GM12892 (cell line): Measurements from ENCODE around the gene IL12RB1.

Source experiments
- DNase-seq: peaks from one replicate; pipeline ENCODE4 v3.0.0; 2011; ENCODE audit not compliant: insufficient read length
- FAIRE-seq: peaks from 2 replicates; lab custom pipeline; 2011; peaks lifted over from hg19 to GRCh38; lab: Jason Lieb, UNC
- POLR2A ChIP-seq: IDR thresholded peaks from 2 replicates; pipeline ENCODE4 v1.6.1; 2011; ENCODE audit warnings: low read depth, low read length, control low read depth
- POLR2AphosphoS5 ChIP-seq: IDR thresholded peaks from 2 replicates; pipeline ENCODE4 v1.6.1; 2011; ENCODE audit warnings: low read depth, low read length, control low read depth
- TAF1 ChIP-seq: IDR thresholded peaks from 2 replicates; pipeline ENCODE4 v1.6.1; 2011; ENCODE audit warnings: low read depth, mild to moderate bottlenecking, control low read depth, low read length, borderline replicate concordance

The IL12RB1 gene

DNA sequence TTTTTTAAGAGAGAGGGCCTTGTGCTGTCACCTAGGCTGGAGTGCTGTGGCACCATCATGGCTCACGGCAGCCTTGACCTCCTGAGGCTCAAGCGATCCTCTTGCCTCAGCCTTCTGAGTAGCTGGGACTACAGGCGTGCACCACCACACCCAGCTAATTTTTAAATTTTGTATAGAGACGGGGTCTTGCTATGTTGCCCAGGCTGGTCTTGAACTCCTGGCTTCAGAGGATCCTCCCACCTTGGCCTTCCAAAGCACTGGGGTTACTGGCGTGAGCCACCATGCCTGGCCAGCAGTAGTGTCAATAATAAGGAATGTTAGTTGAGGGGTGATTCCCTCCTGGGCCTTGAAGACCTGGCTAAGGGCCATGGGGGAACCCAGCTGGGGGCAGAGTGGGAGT is 34.4 kb upstream of the IL12RB1 start:
- no peak for DNase-seq
- FAIRE-seq = no peak
- TF ChIP-seq TAF1 (no peak), POLR2A (no peak), POLR2AphosphoS5 (no peak)

DNA sequence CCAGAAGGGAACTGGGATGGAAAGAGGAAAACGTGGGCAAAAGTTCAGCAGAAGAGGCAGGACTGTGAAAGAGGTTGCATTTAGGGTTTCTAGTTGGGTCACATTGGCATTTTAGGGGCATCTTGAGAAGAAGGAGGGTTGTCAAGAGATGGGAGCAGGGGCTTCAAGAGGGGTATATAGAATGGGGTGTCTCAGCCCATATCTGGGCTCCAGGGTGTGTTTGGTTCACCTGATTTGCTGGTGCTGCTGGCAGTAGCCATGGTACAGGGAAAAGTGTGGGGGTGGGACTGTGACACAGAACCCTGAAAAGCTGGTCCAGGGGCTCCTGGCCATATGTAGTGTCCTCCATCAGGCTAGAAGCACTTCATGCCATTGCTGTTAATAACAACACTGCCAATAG is 33.4 kb upstream of the IL12RB1 start:
- DNase-seq (no peak), FAIRE-seq (no peak)
- TF ChIP-seq POLR2A (no peak), POLR2AphosphoS5 (no peak)

DNA sequence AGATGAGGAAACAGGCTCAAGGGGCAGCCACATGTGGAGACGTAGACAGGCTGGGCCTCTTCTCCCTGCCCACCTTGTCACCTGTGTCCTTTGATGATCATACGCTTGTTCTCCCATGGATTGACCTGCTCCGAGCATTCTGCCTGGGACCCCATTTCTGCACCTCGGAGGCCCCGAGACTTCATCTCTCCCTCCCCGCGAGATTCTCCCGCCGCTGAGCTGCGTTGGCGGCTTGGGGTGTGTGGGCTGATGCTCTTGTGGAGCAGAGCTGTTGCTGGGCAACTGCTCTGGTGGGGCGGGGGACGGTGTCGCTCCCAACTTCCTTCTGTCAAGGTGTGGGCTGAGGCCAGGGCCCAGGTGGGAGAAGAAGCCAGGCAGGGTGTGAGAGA is 33.0 kb upstream of the IL12RB1 start:
- DNase-seq (no peak), FAIRE-seq (no peak)
- no peak for TF ChIP-seq POLR2A
- no peak for TF ChIP-seq TAF1
- no peak for TF ChIP-seq POLR2AphosphoS5

DNA sequence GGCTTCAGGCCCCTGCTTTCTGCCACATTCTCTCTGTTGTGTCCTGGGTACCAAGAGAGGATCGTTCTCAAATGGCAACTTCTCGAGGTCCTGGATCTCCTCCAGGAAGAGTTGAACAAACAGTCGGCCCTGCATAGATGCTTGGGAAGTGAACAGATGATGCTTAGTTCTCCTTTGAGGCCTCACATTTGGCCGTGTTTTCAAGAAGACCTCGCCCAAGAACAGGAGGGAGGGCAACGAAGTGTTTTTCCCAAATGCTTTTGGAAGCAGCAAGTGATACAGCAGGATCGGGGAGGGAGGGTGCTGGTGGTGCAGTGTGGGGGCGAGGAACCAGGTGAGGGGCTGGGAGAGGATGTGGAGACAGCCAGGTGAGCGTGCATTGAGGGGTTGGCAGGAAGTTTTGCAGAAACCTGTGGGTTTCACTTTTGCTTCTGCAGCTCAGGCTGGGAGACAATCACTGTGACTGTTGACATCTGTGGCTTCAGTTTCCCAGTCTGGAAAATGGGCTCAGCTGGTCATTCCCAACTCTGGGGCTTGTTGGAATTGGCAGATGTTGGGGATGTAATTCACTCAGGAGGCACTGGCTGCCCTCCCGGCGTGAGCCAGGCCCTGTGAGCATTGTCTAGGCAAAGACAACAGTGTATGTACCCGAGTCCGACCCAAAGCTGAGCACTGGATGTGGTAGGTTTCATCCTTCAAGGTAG is 32.4 kb upstream of the IL12RB1 start:
- DNase-seq = no peak
- peak; percentile 92 for FAIRE-seq
- TF ChIP-seq POLR2AphosphoS5 = no peak
- no peak for TF ChIP-seq TAF1
- no peak for TF ChIP-seq POLR2A

DNA sequence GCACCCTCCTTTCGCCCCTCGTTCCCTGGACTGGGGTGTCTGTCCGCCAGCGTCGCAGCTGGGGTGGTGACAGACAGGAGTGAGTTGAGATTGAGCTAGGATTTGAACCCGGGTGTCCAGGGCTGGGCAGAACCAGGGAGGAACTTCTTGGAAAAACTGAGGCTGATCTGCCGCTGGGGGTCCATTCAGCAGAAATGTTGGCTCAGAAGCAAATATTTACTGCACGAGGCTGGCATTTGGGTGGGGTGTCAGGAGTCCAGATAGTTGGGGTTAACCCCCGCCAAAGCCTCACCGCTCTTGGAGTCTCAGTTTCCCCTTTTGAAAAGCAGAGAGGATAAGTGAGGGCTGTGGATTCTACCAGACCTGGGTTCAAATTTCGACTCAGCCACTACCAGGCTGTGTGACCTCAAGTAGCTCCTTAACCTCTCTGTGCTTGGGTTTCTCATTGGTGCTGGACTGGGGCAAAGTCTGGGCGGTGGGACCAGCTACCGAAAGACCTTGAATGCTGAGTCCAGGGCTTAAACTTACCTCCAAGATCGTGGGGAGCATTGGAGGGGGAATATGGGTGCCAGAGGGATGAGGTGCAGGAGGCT is 31.8 kb upstream of the IL12RB1 start:
- TF ChIP-seq POLR2AphosphoS5 = no peak
- TF ChIP-seq TAF1 = no peak
- TF ChIP-seq POLR2A = no peak
- FAIRE-seq = peak; percentile 33

DNA sequence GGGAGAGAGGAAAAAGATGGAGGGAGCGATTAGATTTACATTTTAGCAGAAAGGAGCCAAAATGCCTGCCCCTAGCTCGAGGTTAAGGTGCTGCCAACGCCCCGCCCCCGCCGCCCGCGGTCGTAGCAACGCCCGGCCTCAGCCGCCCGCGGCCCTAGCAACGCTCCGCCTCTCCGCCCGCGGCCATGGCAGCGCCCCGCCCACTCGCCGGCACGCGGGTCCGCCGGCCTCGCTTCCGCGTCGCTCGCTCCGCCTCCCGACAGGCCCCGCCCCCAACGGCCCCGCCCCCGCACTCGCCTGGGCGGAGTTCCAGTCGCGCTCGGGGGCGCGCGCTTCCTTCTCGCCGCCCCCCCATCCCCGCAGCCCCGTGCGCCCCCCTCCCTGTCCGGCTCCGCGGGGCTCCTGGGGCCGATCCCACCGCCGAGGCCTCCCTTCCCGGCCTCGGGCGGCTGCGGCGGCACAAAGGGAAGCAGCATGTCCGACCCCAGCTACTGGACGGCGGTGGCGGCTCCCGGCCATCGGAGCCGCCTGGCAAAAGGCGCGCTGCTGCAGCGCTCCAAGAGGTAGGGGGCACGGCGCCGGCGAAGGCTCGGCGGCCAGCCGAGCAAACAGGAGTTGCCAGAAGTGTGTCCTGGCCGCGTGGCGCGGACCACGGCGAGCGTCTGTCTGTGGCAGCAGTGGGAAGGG is 31.1 kb upstream of the IL12RB1 start:
- peak; percentile 95 for FAIRE-seq
- TF ChIP-seq POLR2AphosphoS5 (no peak), POLR2A (no peak; the same call in 1 of the 2 replicates), TAF1 (no peak)
- DNase-seq = peak; percentile 98

More for the DNA sequence above, 31.8 kb upstream of the IL12RB1 start:
- DNase-seq = no peak

DNA sequence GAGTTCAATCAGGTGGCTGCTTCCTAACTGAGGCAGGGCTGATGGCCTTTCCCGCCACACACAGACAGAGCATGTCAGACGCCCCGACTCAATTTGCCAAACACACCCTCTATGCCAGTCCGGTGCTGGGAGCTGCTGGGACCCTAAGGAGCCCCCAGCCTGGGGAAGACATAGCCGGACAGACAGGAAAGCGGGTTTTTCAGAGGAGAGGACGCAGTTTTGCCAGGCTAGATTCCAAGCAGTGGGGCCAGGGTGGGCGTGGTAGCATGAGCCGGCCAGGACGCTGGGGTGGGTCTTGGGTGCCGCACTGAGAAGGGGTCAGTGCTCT is 30.6 kb upstream of the IL12RB1 start:
- no peak for DNase-seq
- TF ChIP-seq TAF1 (no peak), POLR2AphosphoS5 (no peak), POLR2A (no peak)
- FAIRE-seq = no peak

DNA sequence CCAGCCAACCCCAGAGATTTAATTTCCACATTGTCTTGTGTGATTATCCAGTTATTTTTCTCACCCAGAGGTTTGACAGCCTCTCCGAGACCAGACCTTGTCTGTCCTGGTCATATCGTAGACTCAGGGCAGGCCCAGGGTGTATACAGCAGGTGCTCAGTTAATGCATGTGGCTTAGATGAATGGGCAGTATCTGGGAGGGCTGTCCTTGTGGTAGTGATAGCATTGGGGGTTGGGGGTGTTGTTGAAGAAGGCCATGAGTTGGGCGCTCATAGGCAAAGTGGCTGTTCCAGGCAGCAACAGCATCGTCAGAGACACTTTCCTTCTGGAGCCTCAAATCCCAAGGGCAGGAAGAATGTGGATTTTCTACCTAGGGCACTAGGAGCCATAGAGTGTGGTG is 27.7 kb upstream of the IL12RB1 start:
- FAIRE-seq (no peak), DNase-seq (no peak)
- TF ChIP-seq TAF1 (no peak), POLR2AphosphoS5 (no peak), POLR2A (no peak)

DNA sequence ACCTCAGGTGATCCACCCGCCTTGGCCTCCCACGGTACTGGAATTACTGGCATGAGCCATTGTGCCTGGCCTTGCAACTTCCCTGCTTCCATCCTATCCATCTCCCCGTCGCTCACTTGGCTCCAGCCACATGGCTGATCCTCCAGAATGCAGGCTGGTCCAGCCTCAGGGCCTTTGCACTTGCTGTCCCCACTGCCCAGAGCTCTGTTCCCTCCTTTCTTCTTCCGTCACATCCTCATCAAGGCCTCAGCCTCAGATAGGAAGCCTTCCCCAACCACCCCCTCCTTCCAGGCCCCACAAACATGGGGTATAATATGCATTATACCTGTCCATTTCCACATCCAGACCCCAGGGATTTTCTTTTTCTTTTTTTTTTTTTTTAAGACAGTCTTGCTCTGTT is 27.1 kb upstream of the IL12RB1 start:
- FAIRE-seq = no peak
- TF ChIP-seq POLR2A = no peak
- no peak for TF ChIP-seq TAF1
- no peak for TF ChIP-seq POLR2AphosphoS5
- DNase-seq = no peak

DNA sequence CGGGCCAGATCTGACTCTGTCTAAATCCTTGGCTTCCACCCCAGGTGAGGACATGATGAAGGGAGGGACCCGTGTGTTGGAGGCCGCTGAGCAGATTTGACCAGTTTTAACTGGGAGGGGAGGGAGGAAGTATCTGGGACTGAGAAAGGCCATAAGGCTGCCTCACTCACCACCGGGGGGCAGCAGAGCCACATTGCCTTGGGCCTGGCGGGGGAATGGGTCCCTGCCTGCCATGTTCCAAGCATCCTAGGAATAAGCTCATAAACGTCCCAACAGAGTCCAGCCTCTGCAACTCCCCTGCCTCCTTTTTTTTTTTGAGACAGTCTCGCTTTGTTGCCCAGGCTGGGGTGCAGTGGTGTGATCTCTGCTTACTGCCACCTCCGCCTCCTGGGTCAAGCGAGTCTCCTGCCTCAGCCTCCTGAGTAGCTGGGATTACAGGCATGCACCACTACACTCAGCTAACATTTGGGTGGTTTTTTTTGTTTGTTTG is 26.3 kb upstream of the IL12RB1 start:
- TF ChIP-seq TAF1 = no peak
- TF ChIP-seq POLR2A = no peak
- no peak for TF ChIP-seq POLR2AphosphoS5
- peak; percentile 91 for FAIRE-seq
- DNase-seq = peak; percentile 63

DNA sequence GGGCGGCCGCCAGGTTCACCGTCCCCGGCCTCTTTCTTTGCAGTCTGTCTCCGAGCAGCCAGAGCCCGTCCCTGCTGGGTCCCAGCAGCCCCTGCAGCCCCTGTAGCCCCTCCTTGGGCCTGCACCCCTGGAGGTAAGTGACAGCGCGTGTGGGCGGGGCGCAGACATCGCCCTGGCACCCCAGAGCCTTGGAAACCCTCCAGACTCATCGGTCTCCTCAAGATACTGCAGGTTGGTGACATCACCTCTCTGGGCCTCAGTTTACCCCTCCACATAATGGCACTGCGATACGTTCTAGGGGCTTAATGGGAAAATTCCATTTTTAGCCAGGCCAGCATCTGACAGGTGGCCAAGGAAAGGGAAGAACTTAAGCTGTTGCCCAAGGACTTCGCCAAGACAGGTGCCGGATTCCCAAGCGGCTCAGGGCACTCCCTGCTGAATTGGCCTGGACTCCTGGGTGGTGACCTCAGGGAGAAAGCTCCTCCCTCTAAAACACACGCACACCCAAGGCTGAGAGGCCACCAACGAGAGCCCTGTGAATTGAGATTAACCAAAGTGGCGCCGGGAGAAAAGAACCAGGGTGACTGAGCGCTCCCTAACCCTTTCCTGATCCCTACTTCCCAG is 24.0 kb upstream of the IL12RB1 start:
- FAIRE-seq = no peak
- DNase-seq = no peak
- TF ChIP-seq TAF1 = no peak
- TF ChIP-seq POLR2AphosphoS5 = no peak
- no peak for TF ChIP-seq POLR2A
